Amygdala (tissue), 56 donors: ENCODE results near the gene KMT2B.
"Not testable (repeated sequence)": the region's sequence is repeated elsewhere in the genome, so short reads cannot be mapped to it uniquely, and the experiment has no call there.

Source experiments
- DNase-seq, 56 donors: peaks; one replicate each; lab custom pipeline; 2025; lab: John Stamatoyannopoulos, UW

The KMT2B gene

GRCh38 chr19:35755550-35756376, 38.0 kb downstream of the KMT2B start:
- no peak for DNase-seq

DNA sequence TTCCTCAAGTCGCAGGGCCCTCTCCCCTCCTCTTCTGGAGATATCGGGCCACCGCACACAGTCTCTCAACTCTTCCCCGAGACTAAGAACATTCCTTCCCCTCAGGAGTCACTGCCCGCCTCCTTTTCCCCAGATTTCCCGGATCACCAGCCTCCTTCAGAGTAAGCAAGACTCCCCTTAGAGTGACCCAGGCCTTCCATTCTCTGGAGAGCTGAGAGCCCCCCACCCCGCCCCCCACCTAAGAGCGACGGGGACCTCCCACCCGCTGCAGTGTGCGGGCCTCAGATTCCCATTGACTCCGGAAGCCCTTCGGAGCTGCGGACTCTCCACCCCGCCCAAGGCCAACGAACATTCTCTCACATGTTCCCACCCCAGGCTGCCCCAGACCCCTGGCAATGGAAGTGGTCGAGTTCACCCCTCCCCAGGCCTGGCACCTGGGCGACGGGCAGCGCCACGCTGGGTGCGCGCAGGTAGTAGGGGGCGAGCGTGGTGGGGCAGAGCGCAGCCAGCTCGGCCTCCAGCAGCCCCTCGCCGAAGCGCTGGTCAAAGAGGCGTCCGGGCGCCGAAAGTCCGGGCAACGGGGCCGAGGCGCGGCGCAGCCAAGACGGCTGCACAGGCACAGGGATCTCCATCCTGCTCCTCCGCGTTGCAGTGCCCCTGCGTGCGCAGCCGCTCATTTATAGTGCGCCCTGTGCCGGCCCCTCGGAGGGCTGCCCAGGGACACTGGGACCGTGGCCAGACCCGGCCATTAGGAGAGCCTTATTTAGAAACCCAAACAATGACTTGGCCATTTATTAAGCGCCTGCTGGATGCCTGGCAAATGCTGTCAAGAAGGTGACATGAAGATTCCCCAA, 38.8 kb downstream of the KMT2B start, which contains the start of gene HSPB6:
HSPB6 (minus strand) TSS at position 653 of the 854 bp plus-strand sequence; CDS start at position 632, 21 bp downstream.
- DNase-seq: peak in 21 of 56 donors; percentile 10 to 58 (median 36)

- DNase-seq: peak in 23 of 56 donors; percentile 38 to 84 (median 67)
Observed at GRCh38 chr19:35757231-35757748, 39.5 kb downstream of the KMT2B start.

DNA sequence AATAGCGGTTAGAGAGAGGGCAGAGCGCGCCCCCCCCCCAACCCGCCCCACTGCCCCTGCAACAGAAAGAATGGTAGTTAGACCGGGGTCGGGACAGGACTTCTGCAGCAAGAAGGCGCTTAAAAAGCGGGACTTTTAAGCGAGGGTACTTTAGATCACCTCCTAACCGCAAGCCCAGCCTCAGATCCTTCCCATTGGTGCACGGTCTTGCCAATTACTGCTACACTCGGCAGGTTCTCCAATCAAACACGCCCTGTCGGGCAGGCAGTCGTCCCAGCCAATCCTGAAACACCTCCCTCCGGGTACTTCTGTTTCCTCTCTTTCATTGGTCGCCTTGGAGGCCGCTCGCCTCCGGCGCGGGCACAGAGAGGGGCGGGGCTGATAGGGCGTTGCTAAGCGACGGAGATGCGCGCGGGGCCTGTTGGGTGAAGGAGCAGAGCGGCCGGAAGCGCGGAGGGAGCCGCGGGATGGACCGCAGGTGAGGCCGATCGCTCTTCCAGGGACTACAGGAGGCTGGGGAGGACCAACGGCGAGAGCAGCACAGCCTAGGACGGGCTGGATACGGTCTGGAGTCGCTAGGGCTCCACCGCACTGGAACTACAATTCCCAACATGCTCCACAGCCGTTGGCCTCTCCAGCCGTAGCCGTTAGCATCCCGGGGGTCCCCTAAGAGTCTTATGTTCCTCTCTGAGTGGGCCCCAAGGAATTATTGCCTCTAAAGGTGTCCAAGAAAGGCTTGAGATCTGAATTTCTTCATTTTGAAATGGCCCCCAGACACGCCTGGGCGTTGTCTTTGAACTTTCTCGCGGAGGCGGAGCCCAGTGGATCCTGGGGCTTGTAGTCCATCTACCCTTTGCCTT, 40.2 kb downstream of the KMT2B start, which contains the start of gene PROSER3:
PROSER3 (plus strand) TSS at position 428 of the 860 bp plus-strand sequence; CDS start at position 468, 40 bp downstream.
- DNase-seq: peak; percentile 78 to 100 (median 98)

DNA sequence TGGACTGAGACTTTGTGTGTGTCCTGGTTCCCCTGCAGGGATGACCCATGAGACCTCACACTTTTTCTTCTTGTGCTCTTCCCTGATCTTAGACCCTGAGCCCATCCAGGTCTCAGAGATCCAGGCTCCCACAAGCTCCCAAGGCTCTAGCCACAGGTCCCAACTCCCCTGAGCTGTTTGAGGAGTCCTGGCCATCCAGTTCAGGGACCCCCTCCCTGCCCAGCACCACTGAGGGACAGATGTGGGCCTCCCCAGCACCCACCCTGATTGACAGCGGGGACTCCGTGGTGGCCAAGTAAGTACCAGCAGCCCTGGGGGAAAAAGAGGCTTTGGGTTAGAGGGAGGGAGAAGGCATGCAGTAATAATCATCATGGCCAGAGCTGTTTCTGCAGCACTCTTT, 41.9 kb downstream of the KMT2B start:
- DNase-seq: no peak

GRCh38 chr19:35760711-35761349, 43.0 kb downstream of the KMT2B start:
- no peak for DNase-seq

DNA sequence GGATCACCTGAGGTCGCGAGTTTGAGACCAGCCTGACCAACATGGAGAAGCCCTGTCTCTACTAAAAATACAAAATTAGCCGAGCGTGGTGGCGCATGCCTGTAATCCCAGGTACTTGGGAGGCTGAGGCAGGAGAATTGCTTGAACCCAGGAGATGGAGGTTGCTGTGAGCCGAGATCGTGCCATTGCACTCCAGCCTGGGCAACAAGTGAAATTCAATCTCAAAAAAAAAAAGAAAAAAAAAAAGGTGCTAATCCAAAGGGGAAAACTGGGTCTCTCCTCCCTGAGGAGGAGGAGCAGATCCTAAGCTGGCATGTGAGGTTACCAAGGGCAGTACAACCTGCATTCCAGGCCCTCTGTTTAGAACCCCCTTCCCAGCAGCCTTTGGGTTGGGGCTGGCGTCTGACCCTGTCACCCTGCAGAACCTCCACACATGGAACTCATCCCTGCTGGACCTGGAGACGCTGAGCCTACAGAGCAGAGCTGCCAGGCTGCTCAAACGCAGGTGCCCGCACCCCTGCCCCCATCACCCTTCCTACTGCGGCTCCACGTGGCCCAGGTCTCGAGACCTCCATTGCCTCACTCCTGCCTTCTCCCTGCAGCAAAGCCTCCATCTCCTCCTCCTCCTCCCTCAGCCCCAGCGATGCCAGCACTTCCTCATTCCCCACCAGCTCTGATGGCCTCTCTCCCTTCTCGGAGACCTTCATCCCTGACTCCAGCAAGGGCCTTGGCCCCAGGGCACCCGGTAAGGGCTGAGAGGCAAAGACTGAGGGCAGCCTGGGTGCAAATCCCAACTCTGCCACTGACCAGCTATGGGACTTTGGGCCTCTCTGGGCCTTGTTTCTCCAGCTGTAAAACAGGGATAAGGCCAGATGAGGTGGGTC, 46.9 kb downstream of the KMT2B start:
- no peak for DNase-seq

- DNase-seq: no peak
Observed at GRCh38 chr19:35766571-35767104, 48.8 kb downstream of the KMT2B start.

DNA sequence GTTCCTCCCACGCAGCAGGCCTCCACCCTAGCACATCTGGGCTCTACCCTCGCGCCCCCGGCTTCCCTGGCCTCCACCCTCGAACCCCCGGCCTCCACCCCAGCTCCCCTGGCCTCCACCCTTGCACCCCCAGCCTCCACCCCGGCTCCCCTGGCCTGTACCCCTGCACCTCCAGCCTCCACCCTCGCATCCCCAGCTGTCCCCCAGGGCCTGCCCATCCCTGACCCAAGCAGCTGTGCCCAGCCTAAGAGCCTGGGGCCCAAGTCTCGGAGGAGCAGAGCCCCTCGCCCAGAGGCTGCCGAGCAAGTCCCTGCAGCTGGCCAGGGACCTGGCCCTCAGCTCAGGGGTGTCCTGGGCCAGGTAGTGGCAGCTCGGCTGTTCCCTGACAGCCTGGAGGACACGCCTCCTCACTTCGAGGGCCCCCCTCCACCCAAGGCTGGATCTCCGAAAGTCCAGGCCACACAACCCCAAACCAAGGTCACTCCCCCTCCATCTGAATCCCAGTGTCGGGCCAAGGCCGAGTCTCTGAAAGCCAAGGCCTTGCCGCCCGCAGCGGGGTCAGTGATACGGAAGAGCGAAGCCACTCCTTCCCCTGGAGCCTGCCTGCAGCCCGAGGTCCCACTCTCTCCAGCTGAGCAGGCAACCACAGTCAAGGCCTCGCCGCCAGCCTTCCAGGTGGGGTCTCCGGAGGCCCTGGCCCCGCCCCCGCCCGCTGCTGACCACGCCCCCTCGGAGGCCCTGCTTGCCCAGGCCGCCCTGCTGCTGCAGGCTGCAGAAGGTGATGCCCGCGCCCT, 49.7 kb downstream of the KMT2B start:
- DNase-seq: no peak

- DNase-seq: no peak
Observed at GRCh38 chr19:35768082-35768421, 50.2 kb downstream of the KMT2B start.

GRCh38 chr19:35772362-35772761, 54.6 kb downstream of the KMT2B start:
- DNase-seq: not testable (repeated sequence)

- DNase-seq: no peak
Observed at GRCh38 chr19:35773020-35773806, 55.4 kb downstream of the KMT2B start.

DNA sequence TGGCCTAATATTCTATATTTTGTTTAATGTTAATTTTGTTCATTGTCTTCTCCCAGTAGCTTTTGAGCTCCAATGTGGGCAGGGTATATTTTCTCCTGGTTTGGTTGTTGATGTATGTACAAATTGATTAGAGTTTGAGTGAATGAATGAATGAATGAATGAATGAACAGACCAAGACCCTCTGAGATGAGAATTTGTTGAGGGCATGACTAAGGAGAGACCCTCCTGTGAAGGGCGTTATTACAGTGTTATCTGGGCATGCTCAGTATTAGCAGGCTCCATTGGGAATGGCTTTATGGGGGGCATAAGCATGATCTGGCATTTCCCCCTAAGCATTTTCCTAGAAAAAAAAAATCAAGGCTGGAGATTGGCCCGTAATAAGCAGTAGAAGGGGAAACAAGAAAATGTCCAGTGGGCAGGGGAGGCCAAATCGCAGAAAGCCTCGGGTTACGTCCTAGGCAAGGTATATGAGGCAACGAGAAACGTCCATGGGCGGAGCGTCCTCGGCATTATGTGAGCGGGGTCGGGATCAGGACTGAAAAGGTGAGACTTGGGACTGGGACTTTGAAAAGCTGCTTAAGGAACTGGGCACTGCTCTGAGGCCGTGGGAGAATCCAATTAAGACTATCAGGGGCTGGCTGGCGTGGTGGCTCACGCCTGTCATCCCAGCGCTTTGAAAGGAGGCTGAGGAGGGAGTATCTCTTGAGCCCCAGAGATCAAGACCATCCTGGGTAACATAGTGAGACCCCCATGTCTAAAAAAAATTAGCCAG, 56.7 kb downstream of the KMT2B start:
- DNase-seq: no peak

- no peak for DNase-seq
Observed at GRCh38 chr19:35775046-35775297, 57.2 kb downstream of the KMT2B start.

GRCh38 chr19:35775298-35776101, 57.7 kb downstream of the KMT2B start, which contains the start of gene ARHGAP33:
Gene ARHGAP33 (plus strand): TSS chr19:35775564. CDS start chr19:35775659, 95 bp downstream.
- DNase-seq: peak; percentile 56 to 99 (median 95)
